K562 (cell line): ENCODE measurements around the gene CEP170. TPM values are rescaled to one million over a fixed set of nuclear protein-coding genes. Genes with fewer than 3 reads are reported as not detected.
A peak's percentile ranks its signal among the peaks of the same experiment; 100 is the strongest.

Experiments
- CEBPB ChIP-seq: fragments of 450-650 bp; IDR thresholded peaks from 2 replicates; pipeline ENCODE4 v1.6.1; 2016; ENCODE audit warnings: missing genetic modification characterization, missing compliant biosample characterization
- ERF ChIP-seq: fragments of 450-650 bp; formaldehyde crosslinking; IDR thresholded peaks from 2 replicates; pipeline ENCODE4 v1.4.0; 2020; ENCODE audit warnings: mild to moderate bottlenecking, mixed read lengths
- FOXJ2 ChIP-seq: fragments of 200-800 bp; sonication (Bioruptor generic); IDR thresholded peaks from 2 replicates; pipeline ENCODE4 v1.6.1; 2016; ENCODE audit warnings: missing genetic modification characterization, missing compliant biosample characterization
- MEIS2 ChIP-seq: fragments of 450-650 bp; IDR thresholded peaks from 2 replicates; pipeline ENCODE4 v1.6.1; 2014; ENCODE audit warnings: mild to moderate bottlenecking; ENCODE audit not compliant: partially characterized antibody
- NELFE ChIP-seq: IDR thresholded peaks from 2 replicates; pipeline ENCODE4 v1.6.1; 2011; ENCODE audit warnings: mild to moderate bottlenecking; ENCODE audit not compliant: insufficient read depth, insufficient read length
- NFXL1 ChIP-seq: fragments of 450-650 bp; formaldehyde crosslinking; IDR thresholded peaks from 2 replicates; pipeline ENCODE4 v1.4.0; 2021; ENCODE audit warnings: mild to moderate bottlenecking
- PRPF4 ChIP-seq: fragments of 200-400 bp; formaldehyde crosslinking; IDR thresholded peaks from one replicate; pipeline ENCODE4 v1.6.1; 2017; ENCODE audit warnings: low read length, low read depth, mild to moderate bottlenecking; ENCODE audit not compliant: insufficient read depth, poor library complexity, severe bottlenecking
- RAD21 ChIP-seq, 2 experiments: fragments of 250-450 bp in 1 of 2; fragments of 450-650 bp in 1 of 2; sonication (Bioruptor Pico) in 1 of 2; formaldehyde crosslinking in 1 of 2; IDR thresholded peaks in 1 of 2; conservative IDR thresholded peaks in 1 of 2; 2 replicates each; pipeline versions ENCODE4 v1.4.0 to v1.8.0; 2020 to 2022; ENCODE audit warnings: mild to moderate bottlenecking in 2 of 2, moderate library complexity in 1 of 2
- RB1 ChIP-seq: fragments of 450-650 bp; IDR thresholded peaks from 2 replicates; pipeline ENCODE4 v1.6.1; 2017; ENCODE audit warnings: low read depth, mild to moderate bottlenecking
- RBM25 ChIP-seq: fragments of 200-400 bp; formaldehyde crosslinking; IDR thresholded peaks from 2 replicates; pipeline ENCODE4 v1.6.1; 2018; ENCODE audit warnings: low read length, low read depth, moderate library complexity; ENCODE audit not compliant: severe bottlenecking
- SOX6 ChIP-seq: fragments of 450-650 bp; IDR thresholded peaks from 2 replicates; pipeline ENCODE4 v1.6.1; 2014; ENCODE audit warnings: mild to moderate bottlenecking
- polyA plus RNA-seq, 8 experiments: library from polyadenylated mRNA; depleted of rRNA in 4 of 8; stranded (reverse) in 5 of 8; unstranded in 3 of 8; fragments of >200 nt; fragmentation: Nextera tagmentation in 2 of 8; fragmentation: Illumina TruSeq in 1 of 8; extraction: Ambion mirVana in 2 of 8; extraction: Trizol in 1 of 8; gene quantifications; 2 replicates each; pipeline versions ENCODE4 v1.2.1 to v1.2.3, GENCODE V29; 2011 to 2014; ENCODE audit warnings: inconsistent platforms in 1 of 8, missing spikeins in 1 of 8
- total RNA-seq, 7 experiments: library from RNA; depleted of rRNA in 6 of 7; stranded (reverse); fragments of >200 nt in 6 of 7; fragmentation: Illumina TruSeq in 2 of 7; extraction: Trizol in 2 of 7; gene quantifications; 2 replicates each; pipeline versions ENCODE4 v1.2.1 to v1.2.3, GENCODE V29; 2011 to 2021; ENCODE audit warnings: low replicate concordance in 1 of 7
- TF ChIP-seq, protein P1 (sequence below): fragments of 450-650 bp; IDR thresholded peaks from 2 replicates; pipeline ENCODE4 v1.6.1; 2016
- TF ChIP-seq, protein P2 (sequence below): fragments of 250-450 bp; sonication (Bioruptor Pico); IDR thresholded peaks from 2 replicates; pipeline ENCODE4 v1.8.0; 2022; ENCODE audit warnings: moderate library complexity, mild to moderate bottlenecking, inconsistent platforms
- TF ChIP-seq, protein P3 (sequence below): sonication (generic); formaldehyde crosslinking; IDR thresholded peaks from 2 replicates; pipeline ENCODE4 v1.8.0; 2022; ENCODE audit warnings: mild to moderate bottlenecking, missing genetic modification reagents
- TF ChIP-seq, protein P4 (sequence below): fragments of 250-450 bp; sonication (Bioruptor Pico); IDR thresholded peaks from 2 replicates; pipeline ENCODE4 v1.8.0; 2022; ENCODE audit warnings: moderate library complexity, mild to moderate bottlenecking, inconsistent platforms
- TF ChIP-seq, protein P5 (sequence below): IDR thresholded peaks from 3 replicates; pipeline ENCODE4 v1.6.1; 2011; ENCODE audit warnings: borderline replicate concordance, mild to moderate bottlenecking, moderate library complexity; ENCODE audit not compliant: insufficient read length; ENCODE audit errors: extremely low read depth
- TF ChIP-seq, protein P6 (sequence below): fragments of 450-650 bp; conservative IDR thresholded peaks from 2 replicates; pipeline ENCODE4 v1.6.1; 2016; ENCODE audit warnings: missing genetic modification characterization, low read depth, mild to moderate bottlenecking, missing compliant biosample characterization, moderate library complexity

Gene CEP170
- total and polyA plus RNA-seq, 9 of the 15 experiments (the other 6 are each of a cell fraction or from before 2014, with no cell fraction given): 22.6 to 110 (median 68.5) TPM

DNA sequence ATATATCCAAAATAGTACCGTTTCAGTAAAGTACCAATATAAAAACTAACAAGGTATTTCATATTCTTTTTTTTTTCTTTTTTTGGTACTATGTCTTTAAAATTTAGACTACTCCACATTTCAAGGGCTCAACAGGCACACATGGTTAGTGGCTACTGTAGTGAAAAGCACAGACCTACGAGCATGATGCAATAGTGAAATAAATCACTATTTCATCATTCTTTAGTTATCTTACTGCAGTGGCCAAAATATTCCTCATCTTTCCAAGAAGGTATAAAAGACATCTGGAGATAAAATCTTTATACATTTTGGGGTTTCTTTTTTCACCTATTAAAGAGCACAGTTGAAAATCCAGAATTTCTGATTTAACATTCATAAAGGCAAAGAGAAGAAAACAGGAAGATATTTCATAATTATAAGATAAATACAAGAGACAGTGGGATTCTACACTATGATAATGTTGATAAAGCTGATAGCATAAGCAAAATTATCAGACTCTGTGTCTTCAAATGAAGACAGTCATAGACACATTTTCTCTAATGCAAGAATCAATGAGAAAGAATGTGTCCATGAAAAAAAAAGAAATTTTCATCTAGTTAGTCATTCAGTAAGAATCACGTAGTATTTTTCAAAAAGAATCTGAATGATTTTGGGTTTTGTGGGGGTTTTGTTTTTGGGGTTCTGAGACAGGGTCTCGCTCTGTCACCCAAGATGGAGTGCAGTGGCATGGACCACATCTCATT lies 41.9 kb downstream of the CEP170 start (continued):
- TF ChIP-seq, protein P1, sequence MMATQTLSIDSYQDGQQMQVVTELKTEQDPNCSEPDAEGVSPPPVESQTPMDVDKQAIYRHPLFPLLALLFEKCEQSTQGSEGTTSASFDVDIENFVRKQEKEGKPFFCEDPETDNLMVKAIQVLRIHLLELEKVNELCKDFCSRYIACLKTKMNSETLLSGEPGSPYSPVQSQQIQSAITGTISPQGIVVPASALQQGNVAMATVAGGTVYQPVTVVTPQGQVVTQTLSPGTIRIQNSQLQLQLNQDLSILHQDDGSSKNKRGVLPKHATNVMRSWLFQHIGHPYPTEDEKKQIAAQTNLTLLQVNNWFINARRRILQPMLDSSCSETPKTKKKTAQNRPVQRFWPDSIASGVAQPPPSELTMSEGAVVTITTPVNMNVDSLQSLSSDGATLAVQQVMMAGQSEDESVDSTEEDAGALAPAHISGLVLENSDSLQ: peak; percentile 79
- no peak for TF ChIP-seq PRPF4
- TF ChIP-seq RB1: no peak
- TF ChIP-seq RAD21 (CRISPR knock-in tag; conservative IDR thresholded peaks at IDR 0.05 in 1 of 2, IDR thresholded peaks at IDR 0.05 in 1 of 2): peak in 1 of 2 experiments; percentile 40; a peak in 2 of 4 replicates
- TF ChIP-seq, protein P2, sequence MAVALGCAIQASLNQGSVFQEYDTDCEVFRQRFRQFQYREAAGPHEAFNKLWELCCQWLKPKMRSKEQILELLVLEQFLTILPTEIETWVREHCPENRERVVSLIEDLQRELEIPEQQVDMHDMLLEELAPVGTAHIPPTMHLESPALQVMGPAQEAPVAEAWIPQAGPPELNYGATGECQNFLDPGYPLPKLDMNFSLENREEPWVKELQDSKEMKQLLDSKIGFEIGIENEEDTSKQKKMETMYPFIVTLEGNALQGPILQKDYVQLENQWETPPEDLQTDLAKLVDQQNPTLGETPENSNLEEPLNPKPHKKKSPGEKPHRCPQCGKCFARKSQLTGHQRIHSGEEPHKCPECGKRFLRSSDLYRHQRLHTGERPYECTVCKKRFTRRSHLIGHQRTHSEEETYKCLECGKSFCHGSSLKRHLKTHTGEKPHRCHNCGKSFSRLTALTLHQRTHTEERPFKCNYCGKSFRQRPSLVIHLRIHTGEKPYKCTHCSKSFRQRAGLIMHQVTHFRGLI (CRISPR knock-in tag): 0 out of 2 replicates have a peak, but pooled peaks have one; percentile 15
- peak; percentile 85 for TF ChIP-seq MEIS2
- TF ChIP-seq NFXL1: no peak
- TF ChIP-seq NELFE: no peak
- TF ChIP-seq ERF (CRISPR knock-in tag): no peak
- TF ChIP-seq, protein P3, sequence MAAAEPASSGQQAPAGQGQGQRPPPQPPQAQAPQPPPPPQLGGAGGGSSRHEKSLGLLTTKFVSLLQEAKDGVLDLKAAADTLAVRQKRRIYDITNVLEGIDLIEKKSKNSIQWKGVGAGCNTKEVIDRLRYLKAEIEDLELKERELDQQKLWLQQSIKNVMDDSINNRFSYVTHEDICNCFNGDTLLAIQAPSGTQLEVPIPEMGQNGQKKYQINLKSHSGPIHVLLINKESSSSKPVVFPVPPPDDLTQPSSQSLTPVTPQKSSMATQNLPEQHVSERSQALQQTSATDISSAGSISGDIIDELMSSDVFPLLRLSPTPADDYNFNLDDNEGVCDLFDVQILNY (CRISPR knock-in tag): no peak
- TF ChIP-seq FOXJ2 (tag): no peak
- TF ChIP-seq RBM25: no peak
- TF ChIP-seq, protein P4, sequence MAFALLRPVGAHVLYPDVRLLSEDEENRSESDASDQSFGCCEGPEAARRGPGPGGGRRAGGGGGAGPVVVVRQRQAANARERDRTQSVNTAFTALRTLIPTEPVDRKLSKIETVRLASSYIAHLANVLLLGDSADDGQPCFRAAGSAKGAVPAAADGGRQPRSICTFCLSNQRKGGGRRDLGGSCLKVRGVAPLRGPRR (CRISPR knock-in tag): no peak
- TF ChIP-seq, protein P5, sequence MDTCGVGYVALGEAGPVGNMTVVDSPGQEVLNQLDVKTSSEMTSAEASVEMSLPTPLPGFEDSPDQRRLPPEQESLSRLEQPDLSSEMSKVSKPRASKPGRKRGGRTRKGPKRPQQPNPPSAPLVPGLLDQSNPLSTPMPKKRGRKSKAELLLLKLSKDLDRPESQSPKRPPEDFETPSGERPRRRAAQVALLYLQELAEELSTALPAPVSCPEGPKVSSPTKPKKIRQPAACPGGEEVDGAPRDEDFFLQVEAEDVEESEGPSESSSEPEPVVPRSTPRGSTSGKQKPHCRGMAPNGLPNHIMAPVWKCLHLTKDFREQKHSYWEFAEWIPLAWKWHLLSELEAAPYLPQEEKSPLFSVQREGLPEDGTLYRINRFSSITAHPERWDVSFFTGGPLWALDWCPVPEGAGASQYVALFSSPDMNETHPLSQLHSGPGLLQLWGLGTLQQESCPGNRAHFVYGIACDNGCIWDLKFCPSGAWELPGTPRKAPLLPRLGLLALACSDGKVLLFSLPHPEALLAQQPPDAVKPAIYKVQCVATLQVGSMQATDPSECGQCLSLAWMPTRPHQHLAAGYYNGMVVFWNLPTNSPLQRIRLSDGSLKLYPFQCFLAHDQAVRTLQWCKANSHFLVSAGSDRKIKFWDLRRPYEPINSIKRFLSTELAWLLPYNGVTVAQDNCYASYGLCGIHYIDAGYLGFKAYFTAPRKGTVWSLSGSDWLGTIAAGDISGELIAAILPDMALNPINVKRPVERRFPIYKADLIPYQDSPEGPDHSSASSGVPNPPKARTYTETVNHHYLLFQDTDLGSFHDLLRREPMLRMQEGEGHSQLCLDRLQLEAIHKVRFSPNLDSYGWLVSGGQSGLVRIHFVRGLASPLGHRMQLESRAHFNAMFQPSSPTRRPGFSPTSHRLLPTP: no peak
- TF ChIP-seq CEBPB (tag): peak; percentile 92
- TF ChIP-seq, protein P6, sequence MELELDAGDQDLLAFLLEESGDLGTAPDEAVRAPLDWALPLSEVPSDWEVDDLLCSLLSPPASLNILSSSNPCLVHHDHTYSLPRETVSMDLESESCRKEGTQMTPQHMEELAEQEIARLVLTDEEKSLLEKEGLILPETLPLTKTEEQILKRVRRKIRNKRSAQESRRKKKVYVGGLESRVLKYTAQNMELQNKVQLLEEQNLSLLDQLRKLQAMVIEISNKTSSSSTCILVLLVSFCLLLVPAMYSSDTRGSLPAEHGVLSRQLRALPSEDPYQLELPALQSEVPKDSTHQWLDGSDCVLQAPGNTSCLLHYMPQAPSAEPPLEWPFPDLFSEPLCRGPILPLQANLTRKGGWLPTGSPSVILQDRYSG (tag): no peak
- peak; percentile 56; the same call in 1 of the 2 replicates for TF ChIP-seq SOX6
